HG03108 (cell line): ENCODE data around the gene DNAJC6.
"Not testable (repeated sequence)": the region's sequence is repeated elsewhere in the genome, so short reads cannot be mapped to it uniquely, and the experiment has no call there.

Experiments used
- ATAC-seq: cut with Tn5 transposase; IDR thresholded peaks from one replicate; pipeline ENCODE4 v1.9.1; 2021; ENCODE audit warnings: moderate library complexity; ENCODE audit not compliant: unreplicated experiment

Gene DNAJC6

GRCh38 chr1:65425006-65425405 is 115.7 kb downstream of the DNAJC6 start:
- ATAC-seq = no peak

- ATAC-seq = no peak
Observed at GRCh38 chr1:65425697-65426096, 116.4 kb downstream of the DNAJC6 start.

- no peak for ATAC-seq
Observed at GRCh38 chr1:65429078-65429477, 119.7 kb downstream of the DNAJC6 start.

GRCh38 chr1:65429806-65430205 is 120.5 kb downstream of the DNAJC6 start:
- ATAC-seq = no peak

- peak; percentile 54 for ATAC-seq
Observed at GRCh38 chr1:65431111-65431705, 121.9 kb downstream of the DNAJC6 start.

GRCh38 chr1:65432918-65433317 is 123.6 kb downstream of the DNAJC6 start:
- ATAC-seq = no peak

- no peak for ATAC-seq
Observed at GRCh38 chr1:65434255-65434654, 124.9 kb downstream of the DNAJC6 start.

- ATAC-seq = no peak
Observed at GRCh38 chr1:65434760-65435159, 125.4 kb downstream of the DNAJC6 start.

- no peak for ATAC-seq
Observed at GRCh38 chr1:65435987-65436386, 126.6 kb downstream of the DNAJC6 start.

- no peak for ATAC-seq
Observed at GRCh38 chr1:65437616-65438015, 128.3 kb downstream of the DNAJC6 start.

GRCh38 chr1:65440322-65440900 is 131.1 kb downstream of the DNAJC6 start:
- ATAC-seq = no peak

- ATAC-seq = no peak
Observed at GRCh38 chr1:65440915-65441314, 131.6 kb downstream of the DNAJC6 start.

GRCh38 chr1:65441464-65441863 is 132.1 kb downstream of the DNAJC6 start:
- ATAC-seq = no peak

GRCh38 chr1:65442442-65442841 is 133.1 kb downstream of the DNAJC6 start:
- no peak for ATAC-seq

- no peak for ATAC-seq
Observed at GRCh38 chr1:65443647-65444046, 134.3 kb downstream of the DNAJC6 start.

- no peak for ATAC-seq
Observed at GRCh38 chr1:65444128-65444640, 134.8 kb downstream of the DNAJC6 start.

- ATAC-seq = no peak
Observed at GRCh38 chr1:65445837-65446236, 136.5 kb downstream of the DNAJC6 start.

GRCh38 chr1:65449214-65449823 is 140.0 kb downstream of the DNAJC6 start:
- ATAC-seq = no peak

- not testable (repeated sequence) for ATAC-seq
Observed at GRCh38 chr1:65455678-65456077, 146.3 kb downstream of the DNAJC6 start.

GRCh38 chr1:65456481-65456880 is 147.1 kb downstream of the DNAJC6 start:
- ATAC-seq = no peak

- ATAC-seq = no peak
Observed at GRCh38 chr1:65457868-65458267, 148.5 kb downstream of the DNAJC6 start.

GRCh38 chr1:65458730-65459396 is 149.5 kb downstream of the DNAJC6 start:
- no peak for ATAC-seq
